HG03469 (cell line): ENCODE results near the gene SH3RF3.

Source experiments
- ATAC-seq: cut with Tn5 transposase; IDR thresholded peaks from one replicate; pipeline ENCODE4 v1.9.1; 2021; ENCODE audit warnings: mild to moderate bottlenecking, moderate library complexity, moderate number of reproducible peaks; ENCODE audit not compliant: unreplicated experiment

The SH3RF3 gene

DNA sequence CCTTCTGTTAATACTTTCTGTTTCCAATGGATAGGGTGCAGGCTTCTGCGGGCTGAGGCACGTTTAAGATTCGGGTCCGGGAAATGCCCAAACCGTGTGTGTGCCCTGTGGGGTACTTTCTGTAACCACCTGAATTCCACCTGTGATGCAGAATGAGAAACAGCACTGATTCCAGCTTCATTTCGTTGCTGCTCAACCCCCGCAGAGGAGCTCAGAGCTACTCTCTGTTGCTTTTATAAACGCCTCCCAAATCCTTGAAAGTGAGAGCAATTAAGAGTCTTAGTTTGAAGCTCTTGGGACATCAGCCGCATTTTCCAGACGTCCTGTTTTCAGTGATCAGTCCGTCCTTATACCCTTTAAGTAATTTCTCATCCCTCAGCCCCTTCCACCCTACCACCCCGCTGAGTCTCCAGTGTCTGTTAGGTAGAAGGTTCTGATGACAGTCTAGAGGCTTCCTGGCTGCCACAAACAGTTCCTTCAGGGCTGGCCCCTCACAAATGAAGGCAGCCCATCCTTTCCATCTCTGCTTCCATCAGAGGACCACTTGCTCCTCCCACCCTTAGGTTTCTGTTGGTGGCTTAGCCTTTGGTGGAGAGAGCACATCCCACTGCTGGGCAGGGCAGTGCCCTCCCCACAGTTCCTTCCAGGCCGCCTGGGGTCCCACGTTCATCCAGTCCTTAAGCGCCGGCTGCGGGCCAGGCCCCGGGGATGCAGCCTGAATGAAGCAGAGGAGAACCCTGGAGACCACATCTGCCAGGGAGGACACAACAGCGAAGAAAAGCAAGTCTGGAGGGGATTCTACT is 254.7 kb downstream of the SH3RF3 start:
- ATAC-seq: no peak

DNA sequence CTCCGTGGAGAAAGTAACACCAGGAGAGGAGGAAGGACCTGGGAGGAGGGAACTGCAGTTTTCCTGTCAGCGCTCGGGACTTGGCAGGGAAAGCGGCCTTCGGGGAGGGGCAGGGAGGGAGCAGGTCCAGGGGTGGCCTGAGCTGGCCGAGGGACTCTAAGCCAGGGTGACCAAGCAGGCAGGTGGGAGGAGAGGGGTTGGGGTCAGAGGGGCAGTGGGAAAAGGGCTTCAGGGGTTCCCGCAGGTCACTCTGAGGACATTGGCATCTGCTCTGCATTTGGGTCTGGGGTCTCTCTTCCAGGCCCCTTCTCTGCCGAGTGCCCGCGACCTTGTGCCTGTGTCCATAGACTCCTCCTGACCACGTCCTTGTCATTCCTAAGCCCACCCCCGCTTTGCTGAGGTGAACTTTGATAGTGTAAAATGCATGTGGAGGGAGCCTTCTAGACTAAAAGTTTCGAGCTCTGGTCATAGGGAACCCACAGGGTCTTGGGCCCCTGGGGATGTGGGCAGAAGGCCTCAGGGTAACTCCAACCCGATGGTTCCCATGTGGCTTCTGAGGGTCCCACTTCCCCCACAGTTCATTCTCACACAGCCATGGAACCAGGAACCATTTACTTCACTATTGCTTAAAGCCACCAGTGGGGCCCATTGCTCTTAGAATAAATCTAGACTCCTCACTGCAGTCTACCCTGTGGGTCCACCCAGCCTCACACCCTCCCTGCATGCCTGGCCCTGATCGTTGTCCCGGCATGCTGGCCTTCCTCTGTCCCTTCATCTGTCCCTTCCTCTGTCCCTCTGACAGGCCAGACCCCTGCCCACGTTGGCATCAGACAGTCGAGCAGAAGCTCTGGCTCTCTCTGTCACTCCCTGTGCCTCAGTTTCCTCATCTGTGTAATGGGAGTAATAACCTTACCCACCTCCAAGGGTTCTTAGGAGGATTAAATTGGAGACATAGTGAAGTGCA is 255.6 kb downstream of the SH3RF3 start:
- ATAC-seq: no peak

DNA sequence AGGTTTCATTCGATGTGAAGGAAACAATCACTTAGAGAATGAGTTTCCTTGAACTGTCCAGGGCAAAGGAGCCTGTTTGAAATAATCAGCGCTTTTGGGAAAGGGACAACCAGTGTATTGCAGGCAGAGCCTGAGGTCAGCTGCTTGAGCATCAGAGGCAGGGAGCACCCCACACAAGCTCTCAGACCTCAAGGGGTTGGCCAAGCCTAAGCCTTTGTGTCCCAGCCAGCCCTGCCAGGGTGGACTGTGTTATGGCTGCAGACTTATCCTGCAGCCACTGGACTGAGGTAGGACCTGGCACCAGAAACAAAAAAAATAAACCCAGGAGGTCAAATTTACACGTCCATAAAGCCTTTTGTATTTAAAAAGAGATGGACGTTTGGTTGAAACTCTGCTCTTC is 256.5 kb downstream of the SH3RF3 start:
- no peak for ATAC-seq

DNA sequence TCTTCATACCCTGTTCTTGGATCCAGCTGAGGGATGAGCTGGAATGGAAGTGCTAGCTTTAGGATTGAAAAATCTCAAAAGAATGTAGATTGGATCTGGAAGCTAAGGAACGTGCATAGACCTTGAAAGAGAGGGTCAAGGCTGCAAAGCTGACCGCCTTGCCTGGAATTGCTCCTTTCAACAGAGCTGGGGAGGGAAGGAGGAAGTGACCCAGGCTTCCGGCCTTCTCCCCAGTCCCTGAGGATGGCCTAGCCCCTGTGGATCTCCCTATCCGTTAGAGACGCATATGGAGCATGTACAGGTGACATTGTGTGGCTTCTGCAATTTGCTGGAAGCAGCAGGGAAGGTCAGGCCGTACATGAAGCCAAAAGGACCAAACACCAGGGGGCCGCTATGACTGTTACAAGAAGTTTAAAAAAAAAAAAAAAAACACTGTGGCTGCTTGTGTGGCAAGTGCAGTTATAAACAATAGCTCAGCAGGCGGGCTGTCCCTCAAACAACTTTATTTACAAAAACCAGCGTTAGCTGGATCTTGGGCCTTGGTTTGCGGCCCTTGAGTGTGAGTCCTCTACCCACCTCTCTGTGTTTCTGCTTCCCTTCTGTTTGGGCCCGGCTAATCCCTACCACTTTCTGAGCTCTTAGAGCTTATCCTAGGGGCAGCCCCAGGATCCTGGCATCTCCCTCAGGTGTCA is 257.1 kb downstream of the SH3RF3 start:
- no peak for ATAC-seq

DNA sequence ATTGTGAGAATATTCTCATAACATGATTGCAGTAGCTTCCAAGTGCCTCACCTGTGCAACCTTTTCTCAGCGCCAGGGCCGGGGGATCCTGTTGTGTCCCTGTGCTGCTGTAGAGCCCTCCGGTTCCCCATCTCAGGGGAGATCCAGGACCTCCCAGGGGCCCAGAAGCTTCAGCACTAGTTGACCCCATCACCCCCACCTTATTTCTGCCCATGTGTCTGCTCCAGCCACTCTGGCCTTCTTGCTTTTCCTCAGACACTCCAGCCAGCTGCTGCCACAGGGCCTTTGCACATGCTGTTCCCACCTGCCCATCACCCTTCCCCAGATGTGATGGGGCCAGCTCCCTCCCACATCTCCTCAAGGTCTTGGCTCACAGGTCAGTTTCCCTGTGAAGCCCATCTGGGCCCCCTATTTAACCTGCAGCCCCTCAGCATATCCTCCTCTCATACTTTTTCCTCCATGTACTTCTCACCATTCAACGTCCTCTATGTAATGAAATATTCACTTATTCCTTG is 258.3 kb downstream of the SH3RF3 start:
- ATAC-seq: no peak

DNA sequence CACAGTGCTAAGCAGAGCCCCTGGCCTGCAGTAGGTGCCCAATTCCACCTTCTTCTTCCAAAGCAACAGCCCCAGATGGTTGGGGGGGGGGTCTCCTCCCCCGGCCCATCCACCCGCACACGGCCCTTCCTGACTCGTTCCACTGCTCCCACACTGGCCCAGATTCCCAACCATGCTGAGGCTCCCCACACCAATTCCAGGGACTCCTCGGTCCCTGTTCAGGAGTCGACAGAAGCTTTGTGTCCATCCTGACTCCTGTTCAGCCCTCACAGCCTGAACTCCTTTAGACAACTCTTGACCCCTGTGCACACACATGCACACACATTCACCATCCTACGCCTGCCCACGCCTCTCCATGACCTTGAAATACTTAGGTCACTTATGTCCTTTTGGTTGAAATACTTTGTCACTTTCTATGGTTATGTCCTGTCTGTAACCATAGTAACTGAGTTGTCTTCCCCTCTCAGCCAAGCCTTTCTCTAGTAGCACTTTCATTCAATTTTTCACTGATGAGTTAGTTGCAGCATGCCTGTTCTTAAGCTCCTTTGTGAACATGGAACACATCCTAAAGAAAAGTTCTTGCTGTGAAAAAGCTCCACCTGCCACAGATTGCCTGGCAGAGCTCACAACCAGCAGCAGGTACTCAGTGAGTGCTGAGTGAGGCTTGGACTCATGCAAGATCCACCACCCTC is 258.9 kb downstream of the SH3RF3 start:
- no peak for ATAC-seq

DNA sequence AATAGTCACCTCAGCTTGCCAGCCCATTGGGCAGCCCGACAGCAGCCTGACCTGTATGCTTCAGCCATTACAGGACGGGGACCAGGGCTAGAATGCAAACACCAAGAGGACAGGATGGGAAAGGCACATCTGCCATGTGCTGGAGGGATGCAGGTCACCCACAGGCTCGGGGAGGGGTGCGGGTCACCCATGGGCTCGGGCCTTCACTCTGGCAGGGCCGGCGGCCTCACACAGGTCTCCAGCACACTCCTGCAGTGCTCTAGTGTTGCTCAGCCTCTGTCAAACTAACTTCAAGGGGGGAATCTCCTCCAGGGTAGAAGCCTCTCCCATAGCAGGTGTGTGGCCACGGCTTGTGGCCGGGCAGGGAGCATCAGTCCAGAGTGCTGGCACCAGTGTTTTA is 262.2 kb downstream of the SH3RF3 start:
- ATAC-seq: no peak

DNA sequence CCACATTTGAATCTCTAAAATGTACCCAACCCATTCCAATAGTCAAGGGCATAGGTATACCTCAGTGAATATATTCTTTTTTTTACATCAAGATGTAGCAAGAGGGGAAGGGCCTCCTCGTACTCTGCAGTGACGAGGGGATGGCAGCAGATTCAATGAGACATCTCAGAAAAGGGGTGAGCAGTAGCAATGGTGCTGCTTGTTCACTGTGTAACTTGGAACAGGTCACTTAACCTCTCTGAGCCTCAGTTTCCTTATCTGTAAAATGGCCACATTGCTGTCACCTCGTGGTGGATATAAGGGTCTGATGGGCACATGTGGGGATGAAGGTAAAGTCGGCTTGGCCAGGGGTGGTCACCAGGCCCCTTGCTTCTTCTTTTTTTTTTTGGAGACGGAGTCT is 263.1 kb downstream of the SH3RF3 start:
- no peak for ATAC-seq

DNA sequence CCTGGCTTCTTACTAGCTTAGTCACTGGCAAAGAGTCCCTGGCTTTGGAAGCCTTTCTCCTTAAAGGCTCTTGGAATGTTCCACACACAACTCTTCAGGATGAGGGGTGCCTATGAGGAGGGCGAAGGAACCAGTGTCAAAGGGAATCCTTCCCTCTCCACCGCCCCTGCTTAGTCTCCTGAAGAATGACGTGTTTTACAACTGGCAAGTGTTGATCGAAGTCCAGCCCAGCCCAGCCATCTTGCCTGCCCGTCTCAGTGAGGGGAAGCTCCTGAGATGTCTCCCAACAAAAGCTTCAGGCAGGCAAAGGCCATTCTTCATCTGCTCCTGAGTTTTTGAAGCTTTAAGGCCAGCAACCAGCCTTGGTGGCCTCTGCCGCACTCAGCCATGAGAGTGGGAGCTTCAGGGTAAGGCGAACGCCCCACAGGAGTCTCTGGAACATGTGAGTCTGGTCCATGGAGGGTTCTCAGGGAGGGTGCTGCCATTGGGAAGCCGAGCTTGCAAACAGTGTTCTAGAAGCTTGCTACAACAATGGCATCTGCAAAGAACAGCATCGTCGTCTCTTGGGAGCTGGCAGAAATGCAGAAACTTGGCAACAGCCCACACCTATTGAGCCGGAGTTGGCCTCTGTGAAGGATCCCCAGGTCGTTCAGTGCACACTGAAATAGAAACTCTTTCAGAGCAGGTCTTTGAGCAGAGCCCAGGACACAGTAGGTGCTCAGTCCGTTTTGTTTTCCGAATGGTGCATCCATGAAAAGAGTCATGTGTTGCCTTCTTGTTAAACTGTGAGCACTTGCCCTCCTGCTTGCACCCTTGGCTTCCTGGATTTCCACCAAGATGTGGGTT is 264.0 kb downstream of the SH3RF3 start:
- ATAC-seq: no peak

DNA sequence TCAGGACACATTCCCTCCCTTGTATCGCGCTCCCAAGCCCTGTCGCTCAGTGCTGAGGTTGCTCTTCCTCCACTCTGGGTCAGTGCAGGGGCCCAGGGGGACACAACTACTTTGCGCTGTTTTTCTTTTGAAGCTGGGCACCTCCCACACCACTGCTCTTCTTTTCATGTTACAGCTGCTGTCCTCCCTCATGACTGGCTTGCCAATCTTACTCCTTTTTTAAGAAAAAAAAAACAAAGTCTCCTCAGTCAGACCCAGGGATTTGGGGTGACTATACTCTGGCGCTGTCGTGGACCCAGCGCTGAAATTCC is 264.6 kb downstream of the SH3RF3 start:
- no peak for ATAC-seq

DNA sequence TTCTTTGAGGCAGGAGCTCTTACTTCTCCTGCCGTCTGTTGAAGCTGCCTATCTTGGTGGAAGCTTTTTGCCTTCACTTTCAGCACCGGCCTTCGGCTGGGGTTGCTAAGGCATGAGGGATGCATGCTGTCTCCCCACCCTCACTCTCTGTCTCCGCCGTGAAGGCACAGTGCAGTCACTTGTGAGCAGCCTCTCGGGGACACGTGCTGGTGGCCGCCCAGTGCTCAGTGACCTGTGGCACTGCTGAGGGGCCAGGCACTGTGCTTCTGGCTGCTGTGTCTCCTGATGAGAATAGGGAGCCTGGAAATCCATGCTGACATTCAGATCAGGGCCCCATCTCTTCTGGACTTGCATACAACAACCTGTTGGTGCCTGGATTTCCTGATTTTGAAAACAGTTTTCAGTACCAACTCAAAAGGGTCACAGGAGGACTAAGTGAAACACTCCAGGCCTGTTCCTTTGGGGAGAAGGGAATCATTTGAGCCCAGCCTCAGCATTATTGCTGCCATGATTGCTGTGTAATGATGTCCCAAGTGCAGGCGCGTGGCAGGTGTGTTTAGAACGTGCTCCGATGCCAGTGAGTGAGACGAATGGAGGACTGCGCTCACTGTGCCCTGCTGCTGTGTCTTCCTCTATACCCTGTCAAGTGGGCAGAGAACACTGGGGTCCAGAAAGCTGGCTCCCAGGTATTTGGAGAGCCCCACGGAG is 266.6 kb downstream of the SH3RF3 start:
- no peak for ATAC-seq

DNA sequence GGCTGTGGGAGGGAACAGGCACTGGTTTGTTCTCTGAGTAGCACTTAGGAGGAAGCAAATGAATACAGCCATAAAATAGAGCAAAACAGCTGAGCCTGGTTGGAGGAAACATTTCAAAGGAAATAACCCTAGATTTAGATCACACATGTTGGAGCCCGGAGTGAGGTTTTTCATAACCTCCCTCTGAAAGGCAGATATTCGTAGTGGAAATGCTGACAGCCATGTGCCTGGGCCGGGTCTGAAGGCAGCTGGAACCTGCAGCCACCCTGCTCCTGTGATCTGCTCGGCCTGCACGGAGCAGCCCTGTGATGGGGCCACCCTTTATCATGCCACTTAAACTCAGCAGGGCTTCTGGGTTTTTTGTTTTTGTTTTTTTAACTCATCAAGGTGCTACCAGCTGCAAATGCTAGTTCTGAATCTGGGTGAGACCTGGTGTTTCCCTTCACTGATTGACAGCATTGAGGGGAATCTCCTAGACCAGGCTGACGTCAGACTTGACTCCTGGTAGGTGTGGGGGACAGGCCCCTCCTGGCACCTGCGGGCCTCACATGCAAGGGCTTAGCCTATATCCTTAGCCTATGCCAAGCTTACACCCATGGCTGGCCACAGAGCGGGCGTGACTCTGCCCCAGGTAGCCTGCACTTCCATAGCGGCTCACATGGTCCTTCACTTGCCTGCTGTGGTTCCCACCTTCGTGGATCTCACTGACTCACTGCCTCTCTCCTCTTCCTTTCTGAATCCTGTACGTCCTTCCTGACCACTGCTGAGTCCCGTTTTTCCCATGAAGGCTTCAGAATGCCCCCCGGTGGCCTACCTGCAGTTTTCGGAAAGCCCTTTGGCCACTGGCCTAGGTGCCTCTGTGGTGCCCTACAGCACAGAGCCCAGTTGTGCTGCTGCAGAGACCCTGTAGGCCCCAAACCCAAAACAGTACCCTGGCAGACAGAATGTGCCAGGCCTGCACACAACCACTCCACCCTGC is 267.5 kb downstream of the SH3RF3 start:
- ATAC-seq: no peak

DNA sequence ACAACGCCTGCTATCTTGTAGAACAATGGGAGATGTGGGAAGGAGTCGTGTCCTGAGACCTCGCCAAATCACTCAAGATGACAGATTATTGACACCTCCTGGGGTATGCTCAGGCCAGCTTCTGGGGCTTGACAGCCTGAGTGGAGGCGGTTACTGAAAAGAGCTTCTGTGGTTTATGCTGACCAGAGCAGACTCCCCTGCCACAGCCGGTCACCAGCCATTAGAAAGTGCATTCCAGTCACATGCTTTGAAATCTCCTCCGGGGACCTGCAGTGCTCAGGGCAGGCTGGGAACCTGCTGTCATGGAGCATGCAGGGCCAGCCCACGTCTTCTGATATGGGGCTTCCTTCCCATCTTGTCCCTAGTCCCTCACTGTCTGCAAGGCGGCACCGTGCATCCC is 268.9 kb downstream of the SH3RF3 start:
- no peak for ATAC-seq

DNA sequence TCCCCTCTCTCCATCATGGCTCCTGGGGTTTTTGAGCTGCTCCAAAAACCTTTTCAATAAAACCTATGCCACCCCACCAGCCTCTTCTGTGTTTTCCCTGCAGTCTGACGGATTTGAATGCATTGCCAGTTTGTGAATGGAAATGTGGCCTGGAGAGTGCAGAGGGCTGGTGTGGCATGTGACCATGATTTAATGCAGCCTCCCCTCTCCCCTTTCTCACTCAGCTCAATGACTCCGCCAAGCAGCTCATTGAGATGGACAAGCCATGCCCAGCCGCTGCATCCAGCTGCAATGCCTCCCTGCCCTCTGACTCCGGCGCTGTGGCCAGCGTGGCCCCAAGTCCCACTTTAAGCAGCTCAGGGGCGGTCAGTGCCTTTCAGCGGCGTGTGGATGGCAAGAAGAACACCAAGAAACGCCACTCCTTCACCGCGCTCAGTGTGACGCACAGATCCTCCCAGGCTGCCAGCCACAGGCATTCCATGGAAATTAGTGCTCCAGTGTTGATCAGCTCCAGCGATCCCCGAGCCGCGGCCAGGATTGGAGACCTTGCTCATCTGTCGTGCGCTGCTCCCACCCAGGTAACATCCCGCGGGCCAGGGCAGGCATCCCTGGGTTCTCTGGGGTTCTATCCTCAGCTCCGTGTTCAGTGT is 269.5 kb downstream of the SH3RF3 start:
- ATAC-seq: no peak

DNA sequence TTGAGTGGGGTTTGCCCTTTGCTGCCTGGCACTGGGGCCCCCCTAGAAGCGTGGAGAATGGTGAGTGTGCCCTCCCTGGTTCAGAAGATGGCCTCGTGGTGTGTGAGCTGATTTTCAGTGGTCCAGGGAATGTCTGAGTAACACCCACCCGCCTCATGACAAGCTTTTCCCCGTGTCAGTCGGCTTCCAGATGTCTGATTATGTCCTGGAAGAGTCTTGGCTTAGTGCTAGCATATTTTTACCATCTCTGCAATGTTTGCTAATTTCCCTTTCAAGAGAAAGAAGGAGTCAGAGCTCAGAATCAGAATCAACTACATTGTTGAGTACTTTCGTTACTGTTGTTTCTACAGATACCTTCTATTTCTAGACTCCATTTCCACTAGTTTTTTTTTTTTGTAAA is 270.1 kb downstream of the SH3RF3 start:
- ATAC-seq: no peak

DNA sequence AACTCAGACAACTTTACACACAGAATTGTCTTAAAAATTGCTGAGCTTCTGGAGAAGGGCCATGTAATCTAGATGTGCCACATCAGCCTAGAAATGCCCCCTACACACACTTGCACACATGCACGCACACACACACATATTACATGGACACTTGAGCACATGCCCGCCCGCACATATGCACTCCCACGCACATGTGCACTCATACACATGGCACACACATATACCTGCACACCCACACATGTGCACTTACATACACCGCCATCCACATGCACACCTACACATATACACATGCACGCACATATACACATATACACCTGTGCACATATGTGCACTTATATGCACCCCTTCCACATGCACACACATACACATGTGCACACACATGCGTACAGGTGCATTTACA is 271.1 kb downstream of the SH3RF3 start:
- ATAC-seq: no peak

DNA sequence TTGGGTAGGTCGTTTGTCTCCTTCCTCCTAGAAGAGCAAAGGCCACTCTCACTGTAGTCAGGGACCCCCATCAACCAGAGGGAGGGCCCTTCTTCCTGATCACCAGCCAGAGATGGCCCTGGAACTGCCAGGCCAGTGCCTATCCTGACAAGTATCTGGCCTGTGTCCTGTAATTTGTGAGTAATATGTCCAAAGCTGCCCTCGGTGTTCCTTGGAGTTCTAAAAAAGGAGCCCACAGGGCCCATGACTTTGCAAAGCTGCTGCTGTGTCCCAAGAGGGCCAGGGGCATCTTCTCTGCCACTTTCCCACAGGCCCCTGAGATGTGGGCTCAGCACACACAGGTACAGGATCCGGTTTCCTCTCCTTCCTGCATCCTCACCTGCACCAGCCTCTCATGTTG is 272.4 kb downstream of the SH3RF3 start:
- no peak for ATAC-seq

DNA sequence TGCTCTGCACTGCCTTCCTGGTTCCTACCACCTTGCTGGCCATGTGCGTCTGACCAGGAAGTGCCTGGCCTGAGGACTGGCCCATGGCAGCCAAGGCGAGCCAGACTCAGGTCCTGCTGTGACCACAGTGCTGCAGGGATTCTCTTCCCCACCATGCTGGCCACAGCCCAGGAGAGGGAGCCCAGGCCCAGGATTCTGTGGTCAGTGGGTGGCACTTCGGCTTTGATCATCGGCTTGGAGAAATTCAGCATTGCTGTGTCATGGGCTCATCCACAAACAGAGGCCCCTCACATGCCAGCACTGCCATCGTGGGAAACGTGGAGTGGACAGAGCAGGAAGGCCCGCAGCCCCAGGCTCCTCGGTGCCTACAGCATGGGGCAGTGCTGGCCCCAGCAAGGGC is 273.2 kb downstream of the SH3RF3 start:
- ATAC-seq: no peak
